ENCODE measurements around the gene EIF4E1B. TPM values are rescaled to one million over a fixed set of nuclear protein-coding genes. Genes with fewer than 3 reads are reported as not detected.

Gene EIF4E1B
- total RNA-seq, 4 donors from 2014 or later = not detected

GRCh38 chr5:176606875-176607274 is 23.6 kb upstream of the EIF4E1B start:
- no peak for ATAC-seq
- Histone ChIP-seq H3K36me3 (no peaks in the 10 kb centered on the region), H3K4me1 (peaks cover 0 to 18% (median 8%) of the 10 kb centered on the region in 3 donors), H3K27me3 (peaks cover 29% of the 10 kb centered on the region), H3K4me3 (no peak overlapping the region), H3K9me3 (no peaks in the 10 kb centered on the region), H3K27ac (no peak overlapping the region)
- 80 to 89% methylated on average over 2 to 3 of the region's 3 CpGs for WGBS, 2 donors (ENCODE audit: low coverage in 1 of 2)
- no peak for TF ChIP-seq POLR2A (IDR thresholded peaks at IDR 0.05)
- no peak for TF ChIP-seq CTCF (IDR thresholded peaks at IDR 0.05)
- no peak for TF ChIP-seq POLR2AphosphoS5 (IDR thresholded peaks at IDR 0.05)
- no peak for TF ChIP-seq EP300 (IDR thresholded peaks at IDR 0.05)

GRCh38 chr5:176608142-176608705 is 22.3 kb upstream of the EIF4E1B start:
- Histone ChIP-seq H3K4me3 (no peak overlapping the region), H3K27ac (no peak overlapping the region), H3K9me3 (no peaks in the 10 kb centered on the region), H3K36me3 (no peaks in the 10 kb centered on the region), H3K4me1 (peaks cover 0 to 18% (median 8%) of the 10 kb centered on the region in 3 donors), H3K27me3 (peaks cover 37% of the 10 kb centered on the region)
- no peak for TF ChIP-seq POLR2A (IDR thresholded peaks at IDR 0.05)
- TF ChIP-seq EP300 (IDR thresholded peaks at IDR 0.05) = no peak
- TF ChIP-seq CTCF (IDR thresholded peaks at IDR 0.05) = no peak
- no peak for TF ChIP-seq POLR2AphosphoS5 (IDR thresholded peaks at IDR 0.05)
- WGBS, 2 donors (ENCODE audit: low coverage in 1 of 2) = 100% methylated on average over 1 of the region's 4 CpGs
- ATAC-seq = no peak

GRCh38 chr5:176608937-176609723 is 21.3 kb upstream of the EIF4E1B start:
- ATAC-seq = no peak
- H3K4me3 ChIP-seq = peak overlapping the region; percentile 35 to 67
- 30 to 62% methylated on average over 6 to 14 of the region's 46 CpGs for WGBS, 2 donors (ENCODE audit: low coverage in 1 of 2)
- peaks cover 37% of the 10 kb centered on the region for H3K27me3 ChIP-seq
- peak overlapping the region in 1 of 4 donors; percentile 46 for H3K27ac ChIP-seq
- H3K9me3 ChIP-seq = no peaks in the 10 kb centered on the region
- peaks cover 0 to 18% (median 8%) of the 10 kb centered on the region in 3 donors for H3K4me1 ChIP-seq
- no peaks in the 10 kb centered on the region for H3K36me3 ChIP-seq
- TF ChIP-seq CTCF (IDR thresholded peaks at IDR 0.05) (no peak), EP300 (IDR thresholded peaks at IDR 0.05) (no peak), POLR2A (IDR thresholded peaks at IDR 0.05) (no peak), POLR2AphosphoS5 (IDR thresholded peaks at IDR 0.05) (no peak)

GRCh38 chr5:176609724-176610434 is 20.6 kb upstream of the EIF4E1B start, which contains the start of gene GPRIN1:
Gene GPRIN1, minus strand, starts transcription at chr5:176610156. Its CDS starts 10,322 bp downstream, at chr5:176599834.
- TF ChIP-seq POLR2A (IDR thresholded peaks at IDR 0.05) = no peak
- TF ChIP-seq EP300 (IDR thresholded peaks at IDR 0.05) = no peak
- peak in 2 of 4 experiments; percentile 19 to 46 for TF ChIP-seq CTCF (IDR thresholded peaks at IDR 0.05)
- no peak for TF ChIP-seq POLR2AphosphoS5 (IDR thresholded peaks at IDR 0.05)
- Histone ChIP-seq H3K27ac (peak within 1 kb of the TSS in 1 of 4 donors; percentile 46), H3K27me3 (peaks cover 43% of the 10 kb centered on the region), H3K4me1 (peaks cover 0 to 18% (median 8%) of the 10 kb centered on the region in 3 donors), H3K4me3 (peak within 1 kb of the TSS; percentile 35 to 67), H3K36me3 (no peaks in the 10 kb centered on the region), H3K9me3 (no peaks in the 10 kb centered on the region)
- WGBS, 2 donors (ENCODE audit: low coverage in 1 of 2) = no CpG with 5 or more reads among the region's 101 CpGs
- peak; percentile 82 for ATAC-seq
